GM19023 (cell line): ENCODE results near the gene WHRN.

ENCODE experiments used
- ATAC-seq: cut with Tn5 transposase; IDR thresholded peaks from one replicate; pipeline ENCODE4 v1.9.1; 2021; ENCODE audit warnings: mild to moderate bottlenecking, moderate library complexity; ENCODE audit not compliant: unreplicated experiment

The WHRN gene

GRCh38 chr9:114515528-114515927 is 10.3 kb upstream of the WHRN start:
- no peak for ATAC-seq

GRCh38 chr9:114513959-114514267 is 8.6 kb upstream of the WHRN start:
- ATAC-seq, result no peak

- no peak for ATAC-seq
Observed at GRCh38 chr9:114513055-114513958, 8.0 kb upstream of the WHRN start.

- no peak for ATAC-seq
Observed at GRCh38 chr9:114511978-114512874, 7.0 kb upstream of the WHRN start.

GRCh38 chr9:114507726-114508125 is 2.5 kb upstream of the WHRN start:
- no peak for ATAC-seq

GRCh38 chr9:114506082-114506390 is 763 bp upstream of the WHRN start:
- ATAC-seq, result no peak

GRCh38 chr9:114504341-114505186 is 709 bp downstream of the WHRN start:
- no peak for ATAC-seq

- ATAC-seq, result no peak
Observed at GRCh38 chr9:114503522-114504340, 1.5 kb downstream of the WHRN start.

- ATAC-seq, result no peak
Observed at GRCh38 chr9:114503009-114503408, 2.3 kb downstream of the WHRN start.

- no peak for ATAC-seq
Observed at GRCh38 chr9:114501796-114502682, 3.2 kb downstream of the WHRN start.

GRCh38 chr9:114500697-114501292 is 4.5 kb downstream of the WHRN start:
- no peak for ATAC-seq

GRCh38 chr9:114499941-114500696 is 5.2 kb downstream of the WHRN start:
- no peak for ATAC-seq

- no peak for ATAC-seq
Observed at GRCh38 chr9:114499528-114499927, 5.7 kb downstream of the WHRN start.

GRCh38 chr9:114497727-114498382 is 7.4 kb downstream of the WHRN start:
- ATAC-seq, result no peak

GRCh38 chr9:114497236-114497635 is 8.0 kb downstream of the WHRN start:
- no peak for ATAC-seq

GRCh38 chr9:114496011-114496410 is 9.3 kb downstream of the WHRN start:
- no peak for ATAC-seq

- no peak for ATAC-seq
Observed at GRCh38 chr9:114494776-114495569, 10.3 kb downstream of the WHRN start.
